Measurements from ENCODE around the gene CNTROB. TPM values are rescaled to one million over a fixed set of nuclear protein-coding genes. Genes with fewer than 3 reads are reported as not detected.
A peak's percentile ranks its signal among the peaks of the same experiment; 100 is the strongest.

The CNTROB gene
- polyA plus RNA-seq, 2 of the 4 experiments (the other 2 are of a cell fraction) = 23.2 to 57.0 TPM

DNA sequence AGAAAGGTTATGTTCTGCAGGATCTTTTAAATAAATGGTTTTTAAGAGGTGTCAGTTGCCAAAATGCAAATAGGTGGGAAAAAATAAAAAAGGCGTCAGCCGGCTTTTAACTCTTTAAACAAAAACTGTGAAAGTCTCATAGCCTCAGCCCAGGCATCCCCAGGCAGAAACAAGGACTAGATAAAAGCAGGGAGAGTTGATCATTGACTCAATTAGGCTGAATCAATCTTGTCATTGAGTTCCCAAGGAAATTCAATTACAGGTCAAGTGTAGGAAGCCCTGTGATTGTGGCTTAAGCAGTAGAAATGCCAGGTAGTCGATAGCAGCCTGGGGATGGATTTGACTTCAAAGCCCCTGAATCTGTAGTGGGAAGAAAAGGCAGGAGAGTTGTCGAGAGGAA is 39.6 kb downstream of the CNTROB start (continued):
- TF ChIP-seq CBX8 (IDR thresholded peaks at IDR 0.05) (no peak), CHD2 (IDR thresholded peaks at IDR 0.05; ENCODE audit: low read length, partially characterized antibody) (no peak), E2F6 (IDR thresholded peaks at IDR 0.05; ENCODE audit: borderline replicate concordance, low read depth) (no peak), TFCP2L1 (CRISPR knock-in tag; IDR thresholded peaks at IDR 0.05) (no peak), MAZ (IDR thresholded peaks at IDR 0.05; ENCODE audit: borderline replicate concordance, low read depth, low read length) (no peak), TP53 (CRISPR knock-in tag; IDR thresholded peaks at IDR 0.05) (no peak)

GRCh38 chr17:7972131-7972785 is 40.3 kb downstream of the CNTROB start:
- peaks cover 15% of the 10 kb centered on the region for H3K9me3 ChIP-seq
- H3K4me1 ChIP-seq = no peaks in the 10 kb centered on the region
- ATAC-seq (peak; percentile 54 to 67; a peak in 3 of 6 replicates), DNase-seq (ENCODE audit: low read depth in 1 of 2, low spot score in 1 of 2) (no peak), FAIRE-seq (no peak)
- CTCF ChIA-PET = interaction anchor here (0.6 to 15.4 kb wide), 22 partner anchors 7 to 229 kb away, joined by 3 to 172 read pairs (median 4); no protein-coding TSS in a partner anchor
- no peak overlapping the region for H3K4me2 ChIP-seq
- no peak overlapping the region for H3K4me3 ChIP-seq
- POLR2A ChIA-PET = no interaction called here
- TF ChIP-seq, protein P1, sequence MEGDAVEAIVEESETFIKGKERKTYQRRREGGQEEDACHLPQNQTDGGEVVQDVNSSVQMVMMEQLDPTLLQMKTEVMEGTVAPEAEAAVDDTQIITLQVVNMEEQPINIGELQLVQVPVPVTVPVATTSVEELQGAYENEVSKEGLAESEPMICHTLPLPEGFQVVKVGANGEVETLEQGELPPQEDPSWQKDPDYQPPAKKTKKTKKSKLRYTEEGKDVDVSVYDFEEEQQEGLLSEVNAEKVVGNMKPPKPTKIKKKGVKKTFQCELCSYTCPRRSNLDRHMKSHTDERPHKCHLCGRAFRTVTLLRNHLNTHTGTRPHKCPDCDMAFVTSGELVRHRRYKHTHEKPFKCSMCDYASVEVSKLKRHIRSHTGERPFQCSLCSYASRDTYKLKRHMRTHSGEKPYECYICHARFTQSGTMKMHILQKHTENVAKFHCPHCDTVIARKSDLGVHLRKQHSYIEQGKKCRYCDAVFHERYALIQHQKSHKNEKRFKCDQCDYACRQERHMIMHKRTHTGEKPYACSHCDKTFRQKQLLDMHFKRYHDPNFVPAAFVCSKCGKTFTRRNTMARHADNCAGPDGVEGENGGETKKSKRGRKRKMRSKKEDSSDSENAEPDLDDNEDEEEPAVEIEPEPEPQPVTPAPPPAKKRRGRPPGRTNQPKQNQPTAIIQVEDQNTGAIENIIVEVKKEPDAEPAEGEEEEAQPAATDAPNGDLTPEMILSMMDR (IDR thresholded peaks at IDR 0.05) = peak; percentile 28; the same call in 2 of the 3 replicates
- no peak for TF ChIP-seq HEYL (CRISPR knock-in tag; IDR thresholded peaks at IDR 0.05)
- TF ChIP-seq PBX3 (IDR thresholded peaks at IDR 0.05) = no peak
- TF ChIP-seq HOXA7 (CRISPR knock-in tag; IDR thresholded peaks at IDR 0.05) = no peak
- TF ChIP-seq EP300 (IDR thresholded peaks at IDR 0.05) = no peak
- no peak for TF ChIP-seq HOXB5 (CRISPR knock-in tag; IDR thresholded peaks at IDR 0.05)
- no peak overlapping the region for H3K27ac ChIP-seq
- WGBS (ENCODE audit: missing lambda C conversion rate) = 86% methylated on average over 8 of the region's 8 CpGs

- FAIRE-seq (peak; percentile 63), DNase-seq (ENCODE audit: low read depth in 1 of 2, low spot score in 1 of 2) (no peak), ATAC-seq (no peak)
- Histone ChIP-seq H3K4me2 (no peak overlapping the region), H3K4me1 (no peaks in the 10 kb centered on the region), H3K9me3 (peaks cover 15% of the 10 kb centered on the region), H3K27ac (no peak overlapping the region), H3K4me3 (no peak overlapping the region)
- ChIA-PET CTCF (interaction anchor here (0.9 to 19.3 kb wide), 9 partner anchors 9 to 153 kb away, joined by 3 to 470 read pairs (median 5); no protein-coding TSS in a partner anchor), POLR2A (no interaction called here)
- TF ChIP-seq FOSL2 (IDR thresholded peaks at IDR 0.05) = no peak
- TF ChIP-seq FOSL2 (CRISPR knock-in tag; IDR thresholded peaks at IDR 0.05) = no peak
- TF ChIP-seq, protein P2, sequence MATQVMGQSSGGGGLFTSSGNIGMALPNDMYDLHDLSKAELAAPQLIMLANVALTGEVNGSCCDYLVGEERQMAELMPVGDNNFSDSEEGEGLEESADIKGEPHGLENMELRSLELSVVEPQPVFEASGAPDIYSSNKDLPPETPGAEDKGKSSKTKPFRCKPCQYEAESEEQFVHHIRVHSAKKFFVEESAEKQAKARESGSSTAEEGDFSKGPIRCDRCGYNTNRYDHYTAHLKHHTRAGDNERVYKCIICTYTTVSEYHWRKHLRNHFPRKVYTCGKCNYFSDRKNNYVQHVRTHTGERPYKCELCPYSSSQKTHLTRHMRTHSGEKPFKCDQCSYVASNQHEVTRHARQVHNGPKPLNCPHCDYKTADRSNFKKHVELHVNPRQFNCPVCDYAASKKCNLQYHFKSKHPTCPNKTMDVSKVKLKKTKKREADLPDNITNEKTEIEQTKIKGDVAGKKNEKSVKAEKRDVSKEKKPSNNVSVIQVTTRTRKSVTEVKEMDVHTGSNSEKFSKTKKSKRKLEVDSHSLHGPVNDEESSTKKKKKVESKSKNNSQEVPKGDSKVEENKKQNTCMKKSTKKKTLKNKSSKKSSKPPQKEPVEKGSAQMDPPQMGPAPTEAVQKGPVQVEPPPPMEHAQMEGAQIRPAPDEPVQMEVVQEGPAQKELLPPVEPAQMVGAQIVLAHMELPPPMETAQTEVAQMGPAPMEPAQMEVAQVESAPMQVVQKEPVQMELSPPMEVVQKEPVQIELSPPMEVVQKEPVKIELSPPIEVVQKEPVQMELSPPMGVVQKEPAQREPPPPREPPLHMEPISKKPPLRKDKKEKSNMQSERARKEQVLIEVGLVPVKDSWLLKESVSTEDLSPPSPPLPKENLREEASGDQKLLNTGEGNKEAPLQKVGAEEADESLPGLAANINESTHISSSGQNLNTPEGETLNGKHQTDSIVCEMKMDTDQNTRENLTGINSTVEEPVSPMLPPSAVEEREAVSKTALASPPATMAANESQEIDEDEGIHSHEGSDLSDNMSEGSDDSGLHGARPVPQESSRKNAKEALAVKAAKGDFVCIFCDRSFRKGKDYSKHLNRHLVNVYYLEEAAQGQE (IDR thresholded peaks at IDR 0.05) = no peak
- TF ChIP-seq CEBPB (IDR thresholded peaks at IDR 0.05) = no peak
- TF ChIP-seq E2F6 (IDR thresholded peaks at IDR 0.05; ENCODE audit: borderline replicate concordance, low read depth) = no peak
- TF ChIP-seq JUNB (IDR thresholded peaks at IDR 0.05) = no peak
- no peak for TF ChIP-seq GATA3 (IDR thresholded peaks at IDR 0.05; ENCODE audit: borderline replicate concordance)
- TF ChIP-seq PHF8 (IDR thresholded peaks at IDR 0.05; ENCODE audit: borderline replicate concordance, low read depth) = no peak
- no peak for TF ChIP-seq SREBF2 (IDR thresholded peaks at IDR 0.05)
- no peak for TF ChIP-seq HMGXB4 (CRISPR knock-in tag; IDR thresholded peaks at IDR 0.05; ENCODE audit: borderline replicate concordance)
- TF ChIP-seq NPAS2 (CRISPR knock-in tag; IDR thresholded peaks at IDR 0.05; ENCODE audit: borderline replicate concordance) = no peak
- no peak for TF ChIP-seq RNF2 (IDR thresholded peaks at IDR 0.05; ENCODE audit: borderline replicate concordance, low read depth)
- TF ChIP-seq MAZ (IDR thresholded peaks at IDR 0.05; ENCODE audit: borderline replicate concordance, low read depth, low read length) = no peak
- no peak for TF ChIP-seq NR3C1 (IDR thresholded peaks at IDR 0.05)
- no peak for TF ChIP-seq MAFK (IDR thresholded peaks at IDR 0.05; ENCODE audit: partially characterized antibody)
- no peak for TF ChIP-seq EHMT2 (IDR thresholded peaks at IDR 0.05; ENCODE audit: low read depth)
Measured at GRCh38 chr17:7974638-7975131, 42.7 kb downstream of the CNTROB start.
